Astrocyte of the spinal cord (primary cell): ENCODE results near the gene NLRX1.
A peak's percentile ranks its signal among the peaks of the same experiment; 100 is the strongest.
"Not testable (repeated sequence)": the region's sequence is repeated elsewhere in the genome, so short reads cannot be mapped to it uniquely, and the experiment has no call there.

Experiments
- DNase-seq: peaks from one replicate; pipeline ENCODE4 v3.0.0; 2011; ENCODE audit warnings: low read depth, low spot score
- H3K4me3 ChIP-seq: 2 replicates; pipeline ENCODE4 v1.5.1; 2011; ENCODE audit warnings: low read depth, mild to moderate bottlenecking, low read length, moderate library complexity
- in situ Hi-C: cut with HindIII; loops from 2 replicates; pipeline ENCODE4 v1.10.0; 2017; ENCODE audit warnings: low sequenced_read_pairs
- TF ChIP-seq, protein P1 (sequence below): IDR thresholded peaks from 2 replicates; pipeline ENCODE4 v1.5.1; 2012; ENCODE audit warnings: low read depth, mild to moderate bottlenecking, low read length, inconsistent platforms

The NLRX1 gene

GRCh38 chr11:119160151-119160550, 8.4 kb upstream of the NLRX1 start:
- TF ChIP-seq, protein P1, sequence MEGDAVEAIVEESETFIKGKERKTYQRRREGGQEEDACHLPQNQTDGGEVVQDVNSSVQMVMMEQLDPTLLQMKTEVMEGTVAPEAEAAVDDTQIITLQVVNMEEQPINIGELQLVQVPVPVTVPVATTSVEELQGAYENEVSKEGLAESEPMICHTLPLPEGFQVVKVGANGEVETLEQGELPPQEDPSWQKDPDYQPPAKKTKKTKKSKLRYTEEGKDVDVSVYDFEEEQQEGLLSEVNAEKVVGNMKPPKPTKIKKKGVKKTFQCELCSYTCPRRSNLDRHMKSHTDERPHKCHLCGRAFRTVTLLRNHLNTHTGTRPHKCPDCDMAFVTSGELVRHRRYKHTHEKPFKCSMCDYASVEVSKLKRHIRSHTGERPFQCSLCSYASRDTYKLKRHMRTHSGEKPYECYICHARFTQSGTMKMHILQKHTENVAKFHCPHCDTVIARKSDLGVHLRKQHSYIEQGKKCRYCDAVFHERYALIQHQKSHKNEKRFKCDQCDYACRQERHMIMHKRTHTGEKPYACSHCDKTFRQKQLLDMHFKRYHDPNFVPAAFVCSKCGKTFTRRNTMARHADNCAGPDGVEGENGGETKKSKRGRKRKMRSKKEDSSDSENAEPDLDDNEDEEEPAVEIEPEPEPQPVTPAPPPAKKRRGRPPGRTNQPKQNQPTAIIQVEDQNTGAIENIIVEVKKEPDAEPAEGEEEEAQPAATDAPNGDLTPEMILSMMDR: no peak
- in situ Hi-C loops: no loop called here
- no peak overlapping the region for H3K4me3 ChIP-seq
- no peak for DNase-seq

DNA sequence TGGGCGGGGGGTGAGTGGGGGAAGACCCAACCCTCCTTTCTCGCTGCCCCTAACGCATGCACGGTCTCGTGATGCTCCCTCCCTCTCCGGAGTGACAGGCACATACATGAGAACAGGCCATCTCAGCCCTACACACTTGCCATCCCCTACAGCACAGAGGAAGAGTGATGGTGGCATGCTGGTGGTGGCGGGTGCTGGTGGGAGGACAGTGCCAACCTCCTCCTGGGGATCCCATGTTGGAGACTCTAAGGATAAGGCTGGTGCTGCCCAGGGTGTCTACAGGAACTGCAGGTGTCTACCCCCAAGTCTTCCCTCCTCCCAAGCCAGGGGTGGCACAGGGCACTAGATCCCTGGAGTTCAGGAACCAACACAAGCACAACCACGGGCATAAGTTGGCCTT, 6.7 kb upstream of the NLRX1 start:
- H3K4me3 ChIP-seq: no peak overlapping the region
- no peak for DNase-seq
- TF ChIP-seq, protein P1: no peak
- in situ Hi-C loops: no loop called here

DNA sequence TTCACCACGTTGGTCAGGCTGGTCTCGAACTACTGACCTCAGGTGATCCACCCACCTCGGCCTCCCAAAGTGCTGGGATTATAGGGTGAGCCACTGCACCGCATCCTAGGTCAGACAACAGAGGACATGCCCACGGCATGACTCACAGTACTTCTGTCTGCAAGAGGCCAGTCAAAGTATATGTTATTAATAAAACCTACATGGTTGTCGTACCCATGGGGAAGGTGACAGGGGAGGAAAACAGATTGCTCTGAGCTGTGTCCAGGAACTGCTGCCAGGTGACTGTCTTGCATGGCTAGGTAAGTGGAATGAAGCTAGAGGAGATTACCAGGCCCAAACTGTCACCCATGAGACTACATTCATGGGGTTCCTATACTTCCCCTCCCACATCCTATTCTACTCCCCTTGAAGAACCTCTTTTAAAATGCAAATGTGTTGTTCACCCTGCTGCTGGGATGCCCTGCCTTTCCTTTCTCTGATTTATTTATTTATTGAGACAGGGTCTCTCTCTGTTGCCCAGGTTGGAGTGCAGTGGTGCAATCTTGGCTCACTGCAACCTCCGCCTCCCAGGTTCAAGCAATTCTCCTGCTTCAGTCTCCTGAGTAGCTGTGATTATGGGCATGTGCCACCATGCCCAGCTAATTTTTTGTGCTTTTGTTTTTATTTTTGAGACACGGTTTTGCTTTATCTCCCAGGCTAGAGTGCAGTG, 2.0 kb upstream of the NLRX1 start:
- DNase-seq: peak; percentile 28
- in situ Hi-C loops: no loop called here
- TF ChIP-seq, protein P1: no peak
- H3K4me3 ChIP-seq: no peak overlapping the region

DNA sequence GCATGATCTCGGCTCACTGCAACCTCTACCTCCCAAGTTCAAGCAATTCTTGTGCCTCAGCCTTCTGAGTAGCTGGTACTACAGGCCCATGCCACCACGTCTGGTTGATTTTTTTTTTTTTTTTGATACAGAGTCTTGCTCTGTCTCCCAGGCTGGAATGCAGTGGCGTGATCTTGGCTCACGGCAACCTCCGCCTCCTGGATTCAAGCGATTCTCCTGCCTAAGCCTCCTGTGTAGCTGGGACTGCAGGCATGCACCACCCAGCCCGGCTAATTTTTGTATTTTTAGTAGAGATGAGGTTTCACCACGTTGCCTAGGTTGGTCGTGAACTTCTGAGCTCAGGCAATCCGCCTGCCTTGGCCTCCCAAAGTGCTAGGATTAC, 1.5 kb upstream of the NLRX1 start:
- H3K4me3 ChIP-seq, in situ Hi-C loops, DNase-seq: not testable (repeated sequence)

- no peak for DNase-seq
- TF ChIP-seq, protein P1: no peak
- no peak overlapping the region for H3K4me3 ChIP-seq
- in situ Hi-C loops: no loop called here
These were observed 592 bp upstream of the NLRX1 start for GRCh38 chr11:119167933-119168332.

DNA sequence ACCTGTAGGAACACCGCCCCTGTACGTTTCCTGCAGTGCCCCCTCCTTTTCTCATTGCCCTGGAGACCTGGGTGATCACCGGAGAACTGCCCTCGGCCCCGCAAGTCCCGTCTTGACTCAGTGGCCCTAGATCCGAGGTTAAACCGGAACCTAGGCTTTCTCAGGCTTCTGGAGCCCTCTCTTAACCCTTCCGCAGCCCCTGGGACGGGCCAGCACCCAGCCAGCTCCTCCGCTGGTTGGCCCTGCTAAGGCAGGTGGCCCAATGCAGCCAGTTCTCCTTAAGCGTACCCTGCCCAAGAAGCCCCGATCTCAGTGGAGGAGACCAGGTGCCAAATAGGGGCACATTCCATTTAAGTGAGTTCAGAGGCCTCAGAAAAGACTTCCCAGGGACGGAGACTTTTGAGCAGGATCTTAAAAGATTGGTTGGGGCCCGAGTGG, 776 bp downstream of the NLRX1 start:
- H3K4me3 ChIP-seq: peak overlapping the region; percentile 47
- TF ChIP-seq, protein P1: no peak
- in situ Hi-C loops: no loop called here
- DNase-seq: peak; percentile 29

DNA sequence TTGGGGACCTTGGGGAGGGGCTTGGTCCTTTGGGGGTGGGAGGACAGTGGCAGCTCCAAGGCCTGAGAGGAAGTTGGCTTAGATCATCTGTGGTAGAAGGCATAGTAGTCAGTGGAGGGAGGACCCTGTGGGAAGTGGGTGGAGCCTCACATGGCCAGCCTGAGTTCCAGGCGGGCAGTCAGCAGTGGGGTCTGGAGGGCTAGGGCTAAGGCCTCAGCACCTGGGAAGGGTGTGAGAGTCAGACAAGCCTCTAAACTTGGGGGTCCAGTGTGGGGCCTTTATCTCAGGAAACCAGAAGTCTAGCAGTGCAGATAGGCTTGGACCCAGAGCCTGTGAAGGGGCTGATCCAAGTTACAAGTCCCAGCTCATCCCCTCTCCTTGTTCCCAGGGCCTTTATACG, 4.0 kb downstream of the NLRX1 start:
- in situ Hi-C loops: no loop called here
- H3K4me3 ChIP-seq: no peak overlapping the region
- TF ChIP-seq, protein P1: no peak
- no peak for DNase-seq
